HG02610 (cell line): Measurements from ENCODE around the gene MMP17.
A peak's percentile ranks its signal among the peaks of the same experiment; 100 is the strongest.

Experiments used
- ATAC-seq: cut with Tn5 transposase; IDR thresholded peaks from one replicate; pipeline ENCODE4 v1.9.1; 2021; ENCODE audit warnings: mild to moderate bottlenecking, moderate library complexity; ENCODE audit not compliant: unreplicated experiment

Gene MMP17

GRCh38 chr12:131892711-131893604 is 64.8 kb downstream of the MMP17 start:
- ATAC-seq, result no peak

GRCh38 chr12:131893605-131894312 is 65.6 kb downstream of the MMP17 start:
- ATAC-seq, result no peak

- peak; percentile 80 for ATAC-seq
Measured at GRCh38 chr12:131894313-131894860, 66.2 kb downstream of the MMP17 start, which contains the start of gene ULK1. Gene ULK1 (plus strand): TSS chr12:131894622. CDS start chr12:131895002, 380 bp downstream.

- no peak for ATAC-seq
Measured at GRCh38 chr12:131894981-131895639, 66.9 kb downstream of the MMP17 start.

GRCh38 chr12:131895640-131896079 is 67.5 kb downstream of the MMP17 start:
- ATAC-seq, result no peak

GRCh38 chr12:131896080-131896810 is 68.1 kb downstream of the MMP17 start:
- peak; percentile 48 for ATAC-seq

GRCh38 chr12:131896811-131897270 is 68.6 kb downstream of the MMP17 start:
- ATAC-seq, result no peak

- ATAC-seq, result no peak
Measured at GRCh38 chr12:131897276-131897675, 69.1 kb downstream of the MMP17 start.

GRCh38 chr12:131897875-131898274 is 69.7 kb downstream of the MMP17 start:
- no peak for ATAC-seq

- ATAC-seq, result no peak
Measured at GRCh38 chr12:131900397-131900796, 72.2 kb downstream of the MMP17 start.
